Sigmoid colon (tissue), 4 donors: Measurements from ENCODE around the gene COL15A1.

Source experiments
- EP300 ChIP-seq, 4 donors: sonication (generic); formaldehyde crosslinking; IDR thresholded peaks; one replicate each; pipeline ENCODE4 v1.6.1; 2017; ENCODE audit warnings: antibody characterized with exemption in 4 of 4
- POLR2A ChIP-seq, 2 donors: fragments of 450-650 bp; IDR thresholded peaks; one replicate each; pipeline ENCODE4 v1.6.1; 2016; ENCODE audit warnings: antibody characterized with exemption in 2 of 2, mild to moderate bottlenecking in 2 of 2, moderate library complexity in 2 of 2
- POLR2AphosphoS5 ChIP-seq, 4 donors: sonication (generic); formaldehyde crosslinking; IDR thresholded peaks; one replicate each; pipeline ENCODE4 v1.6.1; 2017; ENCODE audit warnings: antibody characterized with exemption in 4 of 4
- TF ChIP-seq, protein P1 (sequence below), 4 experiments: fragments of 450-650 bp in 3 of 4; fragments of 200-600 bp in 1 of 4; IDR thresholded peaks; one replicate each; pipeline ENCODE4 v1.5.1; 2016 to 2019; ENCODE audit warnings: antibody characterized with exemption in 4 of 4, mild to moderate bottlenecking in 3 of 4, moderate library complexity in 2 of 4

- TF ChIP-seq POLR2A (IDR thresholded peaks at IDR 0.05) = no peak
- TF ChIP-seq, protein P1, sequence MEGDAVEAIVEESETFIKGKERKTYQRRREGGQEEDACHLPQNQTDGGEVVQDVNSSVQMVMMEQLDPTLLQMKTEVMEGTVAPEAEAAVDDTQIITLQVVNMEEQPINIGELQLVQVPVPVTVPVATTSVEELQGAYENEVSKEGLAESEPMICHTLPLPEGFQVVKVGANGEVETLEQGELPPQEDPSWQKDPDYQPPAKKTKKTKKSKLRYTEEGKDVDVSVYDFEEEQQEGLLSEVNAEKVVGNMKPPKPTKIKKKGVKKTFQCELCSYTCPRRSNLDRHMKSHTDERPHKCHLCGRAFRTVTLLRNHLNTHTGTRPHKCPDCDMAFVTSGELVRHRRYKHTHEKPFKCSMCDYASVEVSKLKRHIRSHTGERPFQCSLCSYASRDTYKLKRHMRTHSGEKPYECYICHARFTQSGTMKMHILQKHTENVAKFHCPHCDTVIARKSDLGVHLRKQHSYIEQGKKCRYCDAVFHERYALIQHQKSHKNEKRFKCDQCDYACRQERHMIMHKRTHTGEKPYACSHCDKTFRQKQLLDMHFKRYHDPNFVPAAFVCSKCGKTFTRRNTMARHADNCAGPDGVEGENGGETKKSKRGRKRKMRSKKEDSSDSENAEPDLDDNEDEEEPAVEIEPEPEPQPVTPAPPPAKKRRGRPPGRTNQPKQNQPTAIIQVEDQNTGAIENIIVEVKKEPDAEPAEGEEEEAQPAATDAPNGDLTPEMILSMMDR (IDR thresholded peaks at IDR 0.05) = no peak
- no peak for TF ChIP-seq POLR2AphosphoS5 (IDR thresholded peaks at IDR 0.05)
- TF ChIP-seq EP300 (IDR thresholded peaks at IDR 0.05) = no peak
Observed at GRCh38 chr9:98922721-98923435, 20.8 kb upstream of the COL15A1 start.
